NCI-H2107 (cell line): ENCODE measurements around the gene TMEM273.
"Not testable (repeated sequence)": the region's sequence is repeated elsewhere in the genome, so short reads cannot be mapped to it uniquely, and the experiment has no call there.

ENCODE experiments used
- DNase-seq: peaks from one replicate; lab custom pipeline; 2025; lab: John Stamatoyannopoulos, UW

Gene TMEM273

DNA sequence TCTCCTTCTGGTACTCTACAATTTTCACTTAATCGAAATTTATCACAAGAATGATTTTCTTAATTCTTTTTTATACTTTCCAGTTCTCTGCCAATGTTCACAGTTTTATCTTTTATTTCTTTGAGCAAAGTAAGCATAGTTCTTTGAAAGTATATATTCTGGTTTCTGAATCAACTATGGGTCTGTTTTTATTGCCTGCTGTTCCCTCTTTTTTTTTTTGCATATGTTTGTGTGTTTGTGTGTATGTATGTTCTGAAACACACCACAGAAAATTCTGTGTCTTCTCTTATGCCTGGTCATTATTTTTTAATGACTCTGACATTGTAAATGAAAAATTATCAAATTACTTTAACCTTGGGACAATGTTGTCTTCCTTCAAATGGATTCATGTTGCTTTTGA lies 15.9 kb upstream of the TMEM273 start:
- no peak for DNase-seq

DNA sequence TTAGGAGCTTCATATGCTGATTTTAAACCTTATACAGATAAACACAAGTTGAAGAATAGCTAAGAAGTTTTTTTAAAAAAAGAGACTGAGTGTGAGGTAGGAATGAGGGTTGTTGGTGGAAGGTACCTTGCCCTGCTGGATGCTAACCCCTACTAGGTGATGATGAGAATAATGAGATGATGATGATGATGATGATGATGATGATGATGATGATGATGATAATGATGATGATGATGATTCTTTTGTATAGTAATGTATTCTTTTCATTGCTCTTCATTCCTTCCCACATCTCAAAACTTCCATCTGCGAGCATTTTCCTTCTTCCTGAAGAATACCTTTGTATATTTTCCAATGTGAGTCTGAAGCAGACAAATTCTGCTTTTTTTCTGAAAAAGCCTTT lies 14.1 kb upstream of the TMEM273 start:
- DNase-seq: no peak

DNA sequence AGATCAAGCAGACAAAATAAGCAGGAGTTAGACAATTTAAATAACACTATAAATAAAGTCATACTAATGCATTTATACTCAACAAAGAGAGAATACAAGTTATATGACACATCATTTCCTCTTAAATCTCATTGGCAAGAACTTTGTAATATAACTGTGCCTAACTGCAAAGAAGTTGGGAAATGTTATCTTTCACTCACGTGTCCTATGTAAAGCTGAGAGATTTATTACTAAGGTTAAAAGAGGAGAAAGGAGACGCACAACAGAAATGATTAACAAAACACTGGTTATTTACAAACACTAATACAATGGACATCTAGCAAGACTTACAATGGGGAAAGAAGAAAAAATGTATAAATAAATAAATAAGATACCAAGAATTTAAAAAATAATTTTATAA lies 12.7 kb upstream of the TMEM273 start:
- no peak for DNase-seq

DNA sequence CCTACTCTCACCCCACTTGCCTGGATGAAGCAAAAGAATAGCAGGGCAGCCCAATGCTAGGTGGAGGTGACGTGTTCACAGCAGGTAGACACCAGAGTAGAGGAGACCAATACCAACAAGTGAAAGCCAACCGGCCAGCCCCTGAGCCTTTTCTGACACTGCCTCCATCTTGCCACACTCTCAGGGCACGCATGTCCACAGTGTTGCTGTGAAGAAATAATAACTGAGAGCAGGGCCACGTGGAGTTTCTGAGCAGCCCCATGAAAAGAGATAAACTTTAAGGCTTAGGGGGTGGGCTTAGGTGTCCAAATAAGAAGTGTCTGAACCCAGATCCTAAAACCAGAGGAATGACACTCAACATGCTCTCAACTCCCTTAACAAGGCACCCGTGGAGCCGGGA lies 9.0 kb upstream of the TMEM273 start:
- DNase-seq: no peak

DNA sequence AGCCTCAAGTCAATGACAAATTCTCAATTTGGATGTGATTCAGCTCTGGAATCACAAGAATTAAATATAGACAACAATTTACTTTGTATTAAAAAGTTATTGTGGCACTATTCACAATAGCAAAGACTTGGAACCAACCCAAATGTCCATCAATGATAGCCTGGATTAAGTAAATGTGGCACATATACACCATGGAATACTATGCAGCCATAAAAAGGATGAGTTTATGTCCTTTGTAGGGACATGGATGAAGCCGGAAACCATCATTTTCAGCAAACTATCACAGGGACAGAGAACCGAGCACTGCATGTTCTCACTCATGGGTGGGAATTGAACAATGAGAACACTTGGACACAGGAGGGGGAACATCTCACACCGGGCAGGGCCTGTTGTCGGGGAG lies 7.7 kb upstream of the TMEM273 start:
- DNase-seq: not testable (repeated sequence)

DNA sequence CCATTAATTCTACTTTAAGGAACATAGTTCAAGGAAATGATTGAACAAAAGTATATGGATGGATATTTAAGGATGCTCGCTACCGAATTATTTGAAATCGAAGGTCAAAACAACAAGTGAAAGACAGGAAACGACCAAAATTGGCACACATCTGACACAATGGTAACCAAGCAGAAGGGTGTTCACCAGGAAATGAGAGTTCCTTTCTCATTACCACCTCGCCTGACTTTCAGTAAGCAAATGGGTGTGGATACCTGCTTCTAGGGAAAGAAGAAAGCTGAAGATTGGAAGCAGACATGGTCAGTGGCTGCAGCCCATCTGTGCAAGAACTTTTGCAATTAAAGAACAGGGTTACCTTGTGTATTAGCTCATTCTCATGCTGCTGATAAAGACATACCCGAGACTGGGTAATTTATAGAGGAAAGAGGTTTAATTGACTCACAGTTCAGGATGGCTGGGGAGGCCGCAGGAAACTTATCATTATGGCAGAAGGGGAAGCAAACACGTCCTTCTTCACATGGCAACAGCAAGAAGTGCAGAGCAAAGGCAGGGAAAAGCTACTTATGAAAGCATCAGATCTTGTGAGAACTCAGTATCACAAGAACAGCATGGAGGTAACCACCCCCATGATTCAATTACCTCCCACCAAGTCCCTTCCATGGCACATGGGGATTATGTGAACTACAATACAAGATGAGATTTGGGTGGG lies 6.2 kb upstream of the TMEM273 start:
- DNase-seq: no peak

DNA sequence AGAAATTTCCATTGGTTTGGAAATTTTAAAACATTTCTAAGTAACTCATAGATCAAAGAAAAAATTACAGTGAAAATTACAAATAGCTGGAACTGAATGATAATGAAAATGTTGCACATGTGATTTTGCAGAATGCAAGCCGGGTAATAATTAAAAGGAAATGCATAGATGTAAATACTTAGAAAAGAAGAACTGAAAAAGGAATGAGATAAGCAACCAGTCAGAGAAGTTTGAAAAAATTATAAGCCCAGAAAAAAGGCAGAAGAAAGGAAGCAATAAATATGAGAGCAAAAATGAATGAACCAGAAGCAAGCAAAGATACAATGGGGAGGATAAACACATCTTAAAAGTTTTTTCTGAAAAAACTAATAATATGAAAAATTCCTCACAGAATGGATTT lies 3.2 kb upstream of the TMEM273 start:
- no peak for DNase-seq

DNA sequence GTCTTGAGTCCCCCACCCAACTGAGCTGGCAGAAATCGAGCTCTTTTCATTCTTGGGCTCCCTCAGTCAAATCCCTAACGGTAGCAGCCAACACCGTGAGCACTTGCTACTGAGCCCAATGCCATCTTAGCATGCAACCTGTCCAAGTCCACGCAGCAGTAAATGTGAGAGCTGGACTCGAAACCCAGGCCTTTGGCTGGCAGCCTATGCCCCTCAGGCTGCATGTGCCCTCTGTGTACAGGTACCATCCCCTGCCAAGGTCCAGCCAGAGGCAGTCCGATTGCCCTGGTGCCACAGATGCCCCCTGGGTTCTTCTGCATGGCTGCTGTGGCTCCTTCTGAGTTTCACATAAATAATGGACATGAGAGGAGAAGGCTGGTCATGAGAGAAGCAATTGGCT lies 1.2 kb upstream of the TMEM273 start:
- DNase-seq: no peak

DNA sequence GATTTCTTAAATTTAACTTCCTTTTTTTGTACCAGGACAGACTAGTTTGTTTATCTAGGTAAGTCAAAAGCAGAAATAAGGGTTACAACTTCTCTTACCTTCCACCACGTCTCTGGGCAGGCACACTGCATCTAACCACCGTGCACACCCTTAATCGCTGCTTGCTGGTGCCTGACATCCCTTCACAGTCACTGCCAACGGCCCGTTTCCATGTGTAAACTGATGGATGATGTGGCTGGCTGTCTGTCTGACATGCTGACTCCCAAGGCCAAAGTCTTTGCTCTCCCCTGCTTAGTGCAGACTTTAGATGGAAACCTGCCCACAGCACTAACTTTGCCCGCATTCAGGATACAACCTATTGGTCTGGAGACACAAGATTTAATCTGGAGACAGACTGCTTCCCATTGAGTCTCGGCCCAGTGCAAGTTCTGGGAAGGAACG lies 1.1 kb downstream of the TMEM273 start:
- DNase-seq: no peak

DNA sequence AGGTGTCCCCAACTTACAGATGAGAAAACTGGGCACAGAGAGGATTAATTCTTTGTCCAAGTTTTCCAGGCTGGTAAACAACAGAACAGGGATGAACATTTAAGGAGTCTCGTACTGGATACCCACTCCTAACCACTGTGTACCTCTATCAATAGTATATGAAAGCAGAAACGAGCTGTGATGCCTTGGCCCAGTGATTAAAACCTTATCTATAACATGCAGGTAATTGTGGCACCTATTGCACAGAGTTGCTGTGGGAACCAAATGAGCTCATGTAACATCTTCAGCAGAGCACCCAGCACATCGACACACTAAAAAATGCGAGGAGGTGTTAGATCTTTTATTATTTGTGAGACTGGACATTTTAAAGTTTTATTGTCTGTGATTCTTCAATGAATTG lies 1.6 kb downstream of the TMEM273 start:
- no peak for DNase-seq

DNA sequence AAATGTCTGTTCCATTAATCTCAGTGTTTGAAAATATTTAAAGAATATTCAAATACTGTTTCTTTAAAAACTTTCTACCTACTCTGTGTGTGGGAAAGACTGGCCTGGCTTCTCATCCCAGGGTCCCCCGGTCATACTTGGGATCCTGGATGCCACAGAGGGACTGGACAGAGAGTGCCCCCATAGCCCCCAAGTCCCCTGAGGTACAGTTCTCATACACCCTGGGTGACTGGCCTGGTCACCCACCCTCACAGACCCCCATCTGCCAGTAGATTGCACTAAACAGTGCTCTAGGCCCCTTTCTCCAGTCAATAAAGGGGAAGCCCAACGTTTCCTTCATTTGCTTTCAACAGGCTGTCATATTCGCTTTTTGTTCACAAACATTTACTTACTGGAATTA lies 3.0 kb downstream of the TMEM273 start:
- no peak for DNase-seq

DNA sequence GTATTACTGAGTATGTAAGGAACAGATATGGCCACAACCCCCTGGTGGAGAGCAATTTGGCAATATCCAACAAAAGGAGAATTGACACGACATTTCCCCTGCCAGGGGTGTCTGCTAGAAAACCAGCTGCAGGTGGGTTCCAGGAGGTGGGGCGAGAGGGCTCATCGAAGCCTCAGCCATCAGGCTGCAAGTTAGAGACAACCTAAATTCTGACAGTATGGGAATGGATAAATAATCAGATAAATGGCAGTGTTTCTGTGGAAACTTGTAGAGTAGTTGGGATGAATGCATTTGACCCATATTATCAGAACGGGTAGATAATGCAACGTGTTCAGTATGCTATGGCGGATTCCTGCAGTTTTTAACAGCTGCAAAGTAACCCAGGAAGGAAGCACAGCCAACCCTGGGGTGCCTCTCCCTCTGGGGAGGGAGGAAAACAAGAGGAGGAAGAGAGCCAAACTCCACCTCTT lies 3.5 kb downstream of the TMEM273 start:
- no peak for DNase-seq

DNA sequence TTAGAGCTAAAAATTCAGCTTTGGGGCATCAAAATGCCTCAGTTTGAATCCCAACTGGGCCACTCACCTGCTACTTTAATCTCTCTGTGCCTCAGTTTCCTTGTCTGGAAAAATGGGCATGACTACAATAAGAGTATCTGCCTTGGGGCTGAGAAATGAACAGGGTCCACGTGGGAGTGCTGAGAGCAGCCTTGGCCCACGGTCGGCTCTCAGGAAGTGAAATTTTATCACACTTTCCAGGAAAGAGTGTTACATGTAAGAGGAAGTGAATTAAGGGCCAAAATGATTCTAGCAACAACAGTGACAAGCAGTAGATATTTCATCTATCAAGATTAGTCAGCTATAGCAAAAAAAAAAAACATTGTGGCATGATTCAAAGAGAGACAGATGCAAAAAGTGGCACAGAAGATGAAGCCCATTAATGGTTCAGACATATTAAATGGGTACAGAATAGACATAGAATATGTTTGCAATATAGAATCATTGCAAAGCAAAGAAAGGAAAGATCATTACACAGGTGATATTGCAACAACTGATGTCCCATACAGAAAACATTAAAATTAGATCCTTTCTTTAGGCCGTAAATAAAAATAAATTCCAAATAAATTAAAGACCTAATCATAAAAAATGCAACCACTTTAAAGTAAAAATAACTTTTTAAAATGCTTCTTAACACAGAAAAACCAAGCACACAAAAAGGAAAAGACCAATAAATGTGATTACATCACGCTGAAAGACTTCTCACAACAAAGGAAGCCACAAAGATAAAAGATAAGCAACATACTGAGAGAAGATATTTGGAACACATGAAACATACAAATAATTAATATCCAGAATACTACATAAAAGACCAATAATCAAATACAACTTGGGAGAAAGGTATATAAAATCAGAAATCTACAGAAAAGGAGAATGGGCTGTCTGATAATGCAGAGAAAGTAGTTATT lies 4.3 kb downstream of the TMEM273 start:
- DNase-seq: no peak

DNA sequence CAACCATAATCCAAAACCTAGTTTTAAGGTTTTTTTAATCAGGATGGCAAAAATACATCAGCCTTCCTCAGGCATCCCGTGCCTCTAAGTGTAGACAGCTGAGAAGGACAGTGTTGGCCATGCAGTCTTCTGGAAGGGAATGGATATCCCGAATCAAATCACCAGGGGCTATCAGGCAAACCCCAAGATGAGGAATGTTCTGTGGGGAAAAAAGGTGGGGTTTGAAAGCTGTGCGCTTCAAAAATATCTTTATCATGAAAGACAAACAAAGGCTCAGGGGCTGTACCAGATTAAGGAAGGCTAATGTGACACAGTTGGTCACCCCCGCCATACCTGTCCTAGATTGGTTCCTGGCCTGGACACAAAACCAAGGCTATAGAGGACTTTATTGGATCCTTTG lies 5.4 kb downstream of the TMEM273 start:
- DNase-seq: no peak

DNA sequence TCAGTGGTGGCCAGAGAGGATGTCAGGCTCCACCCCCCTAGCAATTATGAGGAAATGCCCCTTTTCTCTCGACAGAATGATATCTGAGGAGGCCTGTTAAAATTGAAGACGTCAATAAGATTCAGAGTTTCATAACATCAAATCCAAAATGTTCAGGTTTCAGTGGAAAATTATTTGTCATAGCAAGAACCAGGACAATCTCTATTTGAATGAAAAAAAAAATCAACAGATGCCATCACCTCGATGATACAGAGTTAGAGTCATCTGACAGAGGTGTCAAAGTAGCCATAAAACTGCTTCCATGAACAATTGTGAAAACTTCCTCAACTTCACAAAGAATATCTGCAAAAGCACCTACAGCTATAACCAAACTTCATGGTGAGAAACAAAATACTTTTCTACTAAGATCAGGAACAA lies 7.7 kb downstream of the TMEM273 start:
- no peak for DNase-seq

DNA sequence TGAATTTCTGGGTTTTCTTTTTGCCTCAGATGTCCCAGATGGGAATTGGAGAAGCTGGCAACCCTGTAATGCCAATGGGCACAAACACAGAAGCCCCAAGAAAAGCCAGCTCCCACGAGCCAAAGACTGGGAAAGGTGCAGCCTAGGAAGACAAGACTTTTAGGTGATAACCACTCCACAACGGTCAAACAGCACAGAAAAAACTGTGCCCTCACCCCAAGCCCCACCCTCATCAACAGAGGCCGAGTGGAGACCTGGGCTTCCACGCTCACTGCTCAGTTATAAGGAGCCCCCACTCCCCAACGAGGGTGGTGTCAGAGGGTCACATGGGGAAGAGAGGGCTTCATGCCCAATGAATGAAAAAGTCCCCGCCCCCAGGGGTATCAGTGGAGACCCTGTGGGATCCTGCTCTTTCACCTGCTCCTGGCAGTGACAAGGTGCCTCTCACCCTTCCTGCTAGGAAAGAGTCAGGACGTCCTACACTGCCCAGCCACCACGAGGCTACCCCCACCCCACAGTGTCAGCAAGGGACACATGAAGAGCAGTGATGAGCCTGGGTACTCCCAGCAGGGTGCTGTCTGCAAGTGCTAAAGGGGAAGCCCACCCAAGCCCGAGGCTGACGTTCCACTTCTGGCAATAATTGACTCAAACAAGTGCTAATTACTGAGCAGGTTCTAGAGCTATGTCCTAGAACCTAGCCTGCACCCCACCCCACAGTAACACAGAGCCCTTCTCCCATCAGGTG lies 8.3 kb downstream of the TMEM273 start:
- DNase-seq: no peak

DNA sequence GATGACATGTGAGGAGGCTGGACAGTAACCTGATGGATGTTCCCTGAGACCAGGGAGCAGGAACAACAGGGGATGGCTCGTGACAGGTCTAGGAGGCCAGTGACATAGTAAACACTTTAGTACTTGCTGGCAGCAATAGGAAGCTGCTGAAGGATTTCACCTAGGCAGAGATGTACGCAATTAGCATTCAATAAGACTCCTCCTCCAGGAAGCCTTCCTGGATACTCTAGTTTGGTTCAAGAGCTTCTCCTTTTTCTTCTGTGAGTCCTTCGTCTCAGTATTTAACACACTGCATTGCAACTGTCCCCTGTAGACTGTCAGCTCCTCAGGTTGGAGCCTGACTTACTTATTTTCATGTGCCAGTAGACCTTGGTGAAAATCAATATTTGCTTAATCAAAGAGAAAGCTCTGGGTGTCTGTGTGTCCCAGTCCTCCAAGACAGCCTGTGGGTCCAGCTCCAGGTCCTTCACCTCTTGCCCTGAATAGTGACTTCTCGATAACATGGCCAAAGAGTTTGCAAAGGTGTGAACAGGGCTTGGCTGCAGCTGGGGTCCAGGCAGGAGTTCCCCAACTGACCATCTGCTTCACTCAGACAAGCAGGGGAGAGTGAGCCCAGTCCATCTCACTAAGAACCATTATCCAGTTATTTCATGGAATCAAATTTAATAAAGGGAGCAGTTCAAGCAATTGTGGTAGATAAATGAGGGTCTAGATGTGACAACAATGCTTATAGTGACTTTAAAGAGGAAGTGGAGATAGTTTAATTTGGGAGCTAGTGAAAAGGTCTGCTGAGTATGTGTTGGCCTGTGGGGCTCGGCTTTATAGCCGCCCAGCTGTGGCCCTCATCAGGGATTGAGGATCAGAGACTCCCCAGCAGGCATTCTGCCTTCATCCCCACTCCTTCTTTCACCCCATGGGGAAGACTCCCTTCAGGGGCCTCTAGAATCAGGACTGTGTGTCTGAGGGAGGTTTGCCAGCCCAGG lies 9.4 kb downstream of the TMEM273 start:
- DNase-seq: no peak

DNA sequence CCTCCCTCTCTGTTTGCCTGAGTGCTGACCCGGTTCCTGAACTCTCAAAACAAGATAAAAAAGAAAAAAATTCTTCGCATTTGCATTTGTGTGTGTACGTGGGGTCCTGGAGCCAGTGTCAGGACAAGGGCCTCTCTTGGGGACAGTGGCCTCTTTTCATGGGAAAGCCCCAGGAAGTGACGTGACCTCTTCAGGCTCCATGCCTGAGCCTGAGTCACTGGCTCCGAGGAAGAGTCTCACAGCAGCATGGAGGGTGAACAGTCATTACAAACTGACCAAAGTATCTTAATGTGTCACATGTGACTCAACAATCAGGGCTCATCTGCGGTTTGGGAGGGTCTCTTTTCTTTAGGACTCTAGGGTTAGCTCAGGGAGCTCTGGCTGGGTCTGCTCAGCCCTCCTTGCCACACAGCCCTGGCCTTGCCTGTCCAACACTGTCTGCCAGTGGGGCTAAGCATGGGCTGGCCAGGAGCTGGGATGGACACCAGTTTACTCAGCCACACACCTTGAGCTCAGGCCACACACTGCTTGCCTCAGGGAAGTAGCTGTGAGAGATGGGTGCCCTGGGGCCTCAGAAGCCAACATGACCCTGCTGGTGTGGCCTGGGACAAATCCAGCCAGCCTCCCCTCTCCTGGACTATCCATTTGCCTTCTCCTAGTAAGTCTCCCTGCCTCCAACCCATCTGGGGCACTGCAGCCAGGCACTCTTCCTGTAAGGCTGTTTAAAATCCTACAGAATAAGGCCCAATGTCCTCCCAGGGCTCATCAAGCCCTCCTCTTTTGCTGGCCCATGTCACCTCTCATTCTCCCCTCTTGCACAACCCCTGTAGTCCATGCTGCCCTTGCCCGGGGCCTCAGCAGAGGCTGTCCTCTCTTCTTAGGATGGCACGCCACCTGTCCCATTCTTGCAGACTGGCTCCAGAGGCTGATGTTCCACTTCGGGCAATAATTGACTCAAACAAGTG lies 10.5 kb downstream of the TMEM273 start:
- no peak for DNase-seq

DNA sequence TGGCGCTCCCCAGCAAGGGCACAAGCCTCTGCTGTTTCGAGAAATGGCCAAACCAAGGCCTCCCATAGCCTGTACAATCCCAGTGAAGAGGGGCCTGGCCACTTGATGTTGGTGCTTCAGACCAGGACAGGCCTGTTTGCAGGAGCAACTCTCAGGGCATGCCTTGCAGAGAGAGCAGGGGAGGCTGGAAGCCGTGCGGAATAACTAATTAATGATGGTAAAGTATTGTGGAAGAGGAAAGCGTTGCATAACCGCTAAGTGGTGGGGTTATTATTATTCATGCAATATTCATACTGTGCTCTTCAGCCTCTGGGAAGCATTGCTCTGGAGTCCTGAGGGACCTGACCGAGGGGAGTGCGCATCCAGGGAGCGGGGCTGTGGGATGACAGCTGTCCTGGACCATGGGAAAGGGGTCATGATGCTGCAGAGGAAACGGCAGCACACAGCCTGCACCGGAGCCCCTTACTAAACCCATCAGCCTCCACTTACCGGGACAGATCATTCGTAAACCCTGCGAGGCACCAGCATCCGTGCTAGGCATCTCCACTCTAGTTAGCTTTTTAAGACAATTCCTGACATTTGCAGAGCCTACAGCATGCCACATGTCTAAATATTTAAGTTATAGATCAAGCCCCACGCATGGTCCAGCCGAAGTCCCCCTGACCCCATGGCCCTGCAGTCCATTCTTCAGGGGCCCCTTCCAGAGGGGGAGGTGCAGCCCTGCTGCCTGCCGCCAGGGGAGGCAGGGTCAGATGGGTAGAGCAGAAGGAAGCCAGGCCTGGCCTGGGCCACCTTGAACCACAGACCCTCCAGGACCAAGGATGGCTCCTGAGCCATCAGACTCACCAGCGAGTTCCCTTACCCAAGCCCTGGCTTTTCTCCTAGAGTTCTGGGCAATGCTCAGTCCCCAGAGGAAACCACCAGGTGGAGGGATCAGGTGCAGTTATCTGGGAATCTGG lies 11.6 kb downstream of the TMEM273 start:
- no peak for DNase-seq
